Fibroblast of lung (primary cell): ENCODE data around the gene PLPPR2. TPM values are rescaled to one million over a fixed set of nuclear protein-coding genes. Genes with fewer than 3 reads are reported as not detected.

Experiments used
- DNase-seq, 2 donors: peaks; one replicate each; pipeline versions ENCODE4 v3.0.0 to v3.0.0-alpha.2; 2010; ENCODE audit warnings: low read depth in 2 of 2
- H2AFZ ChIP-seq: 2 replicates; pipeline ENCODE4 v1.5.1; 2012; ENCODE audit warnings: low read length, control low read depth, inconsistent platforms
- H3K27ac ChIP-seq: 2 replicates; pipeline ENCODE4 v1.5.1; 2011; ENCODE audit warnings: low read length, control low read depth; ENCODE audit not compliant: insufficient read depth
- H3K27me3 ChIP-seq: 2 replicates; pipeline ENCODE4 v1.5.1; 2011; ENCODE audit warnings: mild to moderate bottlenecking, low read length; ENCODE audit not compliant: control insufficient read depth, insufficient read depth
- H3K36me3 ChIP-seq: 2 replicates; pipeline ENCODE4 v1.5.1; 2011; ENCODE audit warnings: low read length; ENCODE audit not compliant: control insufficient read depth, insufficient read depth
- H3K4me1 ChIP-seq: 2 replicates; pipeline ENCODE4 v1.5.1; 2011; ENCODE audit warnings: low read length; ENCODE audit not compliant: control insufficient read depth, insufficient read depth; ENCODE audit errors: extremely low read depth
- H3K4me2 ChIP-seq: 2 replicates; pipeline ENCODE4 v1.5.1; 2011; ENCODE audit warnings: low read length, control low read depth; ENCODE audit not compliant: insufficient read depth; ENCODE audit errors: extremely low read depth
- H3K4me3 ChIP-seq, 4 experiments: fragments of 200-600 bp in 1 of 4; sonication (generic) in 1 of 4; replicated peaks in 1 of 4; 2 replicates each; pipeline ENCODE4 v1.5.1; 2011 to 2016; ENCODE audit warnings: low read length in 4 of 4, low read depth in 3 of 4, mild to moderate bottlenecking in 3 of 4, control low read depth in 2 of 4, inconsistent platforms in 1 of 4, mixed read lengths in 1 of 4; ENCODE audit not compliant: insufficient read depth in 1 of 4; ENCODE audit errors: control extremely low read depth in 1 of 4
- H3K79me2 ChIP-seq: 2 replicates; pipeline ENCODE4 v1.5.1; 2012; ENCODE audit warnings: mild to moderate bottlenecking, low read length, inconsistent platforms; ENCODE audit not compliant: control insufficient read depth, insufficient read depth
- H3K9ac ChIP-seq: 2 replicates; pipeline ENCODE4 v1.5.1; 2011; ENCODE audit warnings: mild to moderate bottlenecking, low read length, control low read depth; ENCODE audit not compliant: insufficient read depth
- H3K9me3 ChIP-seq: 2 replicates; pipeline ENCODE4 v1.5.1; 2012; ENCODE audit warnings: low read depth, low read length; ENCODE audit not compliant: control insufficient read depth, insufficient read depth
- H4K20me1 ChIP-seq: 2 replicates; pipeline ENCODE4 v1.5.1; 2011; ENCODE audit warnings: low read length; ENCODE audit not compliant: control insufficient read depth, insufficient read depth; ENCODE audit errors: extremely low read depth
- EZH2 ChIP-seq: IDR thresholded peaks from 2 replicates; pipeline ENCODE4 v1.5.1; 2012; ENCODE audit warnings: low read length, control low read depth, mild to moderate bottlenecking; ENCODE audit errors: missing control alignments
- polyA plus RNA-seq, 2 donors: library from polyadenylated mRNA; depleted of rRNA in 1 of 2; stranded (reverse) in 1 of 2; unstranded in 1 of 2; fragments of >200 nt; gene quantifications; 2 replicates each; pipeline ENCODE4 v1.2.1, GENCODE V29; 2011 to 2012; ENCODE audit warnings: missing spikeins in 1 of 2
- total RNA-seq: library from RNA; depleted of rRNA; stranded (reverse); fragments of >200 nt; gene quantifications from 2 replicates; pipeline ENCODE4 v1.2.1, GENCODE V29; 2014
- TF ChIP-seq, protein P1 (sequence below), 2 donors: IDR thresholded peaks in 1 of 2; conservative IDR thresholded peaks in 1 of 2; 1 replicate in 1 of 2; 2 replicates in 1 of 2; pipeline ENCODE4 v1.5.1; 2011 to 2012; ENCODE audit warnings: low read length in 2 of 2, control low read depth in 1 of 2, inconsistent platforms in 1 of 2, low read depth in 1 of 2, mild to moderate bottlenecking in 1 of 2

The PLPPR2 gene
- total and polyA plus RNA-seq, 2 donors (not counting 1 experiment from before 2014, with no cell fraction given): 13.0 to 21.2 TPM

DNA sequence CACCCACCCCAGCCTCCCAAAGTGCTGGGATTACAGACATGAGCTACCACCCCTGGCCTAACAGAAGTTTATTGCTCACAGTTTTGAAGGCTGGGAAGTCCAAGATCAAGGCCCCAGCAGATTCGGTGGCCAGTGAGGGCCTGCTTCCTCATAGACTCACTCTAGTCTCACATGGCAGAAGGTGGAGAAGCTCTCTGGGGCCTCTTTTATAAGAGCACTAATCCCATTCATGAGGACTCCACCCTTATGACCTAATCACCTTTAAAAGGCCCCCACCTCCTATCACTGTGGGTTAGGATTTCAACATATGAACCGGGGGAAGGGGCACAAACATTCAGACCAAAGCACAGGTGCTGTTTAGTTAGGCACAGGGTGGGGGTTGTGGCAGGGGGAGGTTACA lies 12.3 kb downstream of the PLPPR2 start:
- H3K9ac ChIP-seq: no peak overlapping the region
- DNase-seq: no peak
- no peak overlapping the region for H3K4me3 ChIP-seq
- no peaks in the 10 kb centered on the region for H3K4me1 ChIP-seq
- no peaks in the 10 kb centered on the region for H3K36me3 ChIP-seq
- H3K9me3 ChIP-seq: no peaks in the 10 kb centered on the region
- no peak overlapping the region for H3K4me2 ChIP-seq
- TF ChIP-seq, protein P1, sequence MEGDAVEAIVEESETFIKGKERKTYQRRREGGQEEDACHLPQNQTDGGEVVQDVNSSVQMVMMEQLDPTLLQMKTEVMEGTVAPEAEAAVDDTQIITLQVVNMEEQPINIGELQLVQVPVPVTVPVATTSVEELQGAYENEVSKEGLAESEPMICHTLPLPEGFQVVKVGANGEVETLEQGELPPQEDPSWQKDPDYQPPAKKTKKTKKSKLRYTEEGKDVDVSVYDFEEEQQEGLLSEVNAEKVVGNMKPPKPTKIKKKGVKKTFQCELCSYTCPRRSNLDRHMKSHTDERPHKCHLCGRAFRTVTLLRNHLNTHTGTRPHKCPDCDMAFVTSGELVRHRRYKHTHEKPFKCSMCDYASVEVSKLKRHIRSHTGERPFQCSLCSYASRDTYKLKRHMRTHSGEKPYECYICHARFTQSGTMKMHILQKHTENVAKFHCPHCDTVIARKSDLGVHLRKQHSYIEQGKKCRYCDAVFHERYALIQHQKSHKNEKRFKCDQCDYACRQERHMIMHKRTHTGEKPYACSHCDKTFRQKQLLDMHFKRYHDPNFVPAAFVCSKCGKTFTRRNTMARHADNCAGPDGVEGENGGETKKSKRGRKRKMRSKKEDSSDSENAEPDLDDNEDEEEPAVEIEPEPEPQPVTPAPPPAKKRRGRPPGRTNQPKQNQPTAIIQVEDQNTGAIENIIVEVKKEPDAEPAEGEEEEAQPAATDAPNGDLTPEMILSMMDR (conservative IDR thresholded peaks at IDR 0.05 in 1 of 2, IDR thresholded peaks at IDR 0.05 in 1 of 2; ENCODE audit: low read depth in 1 of 2, low read length in 2 of 2): no peak
- no peak for TF ChIP-seq EZH2
- H4K20me1 ChIP-seq: no peaks in the 10 kb centered on the region
- H3K79me2 ChIP-seq: no peaks in the 10 kb centered on the region
- H2AFZ ChIP-seq: no peak overlapping the region
- H3K27ac ChIP-seq: no peak overlapping the region
- H3K27me3 ChIP-seq: no peaks in the 10 kb centered on the region

DNA sequence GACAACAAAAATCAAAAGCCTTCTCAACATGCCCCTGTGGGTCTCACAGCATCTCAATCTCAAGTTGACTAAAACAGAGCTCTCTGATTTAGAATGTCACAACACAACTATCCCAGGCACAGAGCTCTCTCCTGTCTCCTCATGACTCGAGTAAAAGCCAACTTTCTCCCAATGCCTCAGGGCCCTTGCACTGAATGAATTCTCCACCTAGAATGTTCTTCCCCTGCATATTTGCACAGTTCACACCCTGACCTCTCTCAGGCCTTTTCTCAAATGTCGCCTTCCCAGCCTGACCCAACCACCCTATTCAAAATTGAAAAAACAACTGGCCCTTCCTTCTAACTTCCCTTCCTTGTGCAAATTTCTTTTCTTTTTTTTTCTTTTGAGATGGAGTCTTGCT lies 15.5 kb downstream of the PLPPR2 start:
- Histone ChIP-seq H3K79me2 (peaks cover 1% of the 10 kb centered on the region), H4K20me1 (no peaks in the 10 kb centered on the region), H2AFZ (no peak overlapping the region), H3K9me3 (no peaks in the 10 kb centered on the region), H3K4me1 (peaks cover 4% of the 10 kb centered on the region), H3K4me2 (no peak overlapping the region), H3K9ac (no peak overlapping the region), H3K27me3 (no peaks in the 10 kb centered on the region), H3K4me3 (no peak overlapping the region), H3K27ac (no peak overlapping the region), H3K36me3 (no peaks in the 10 kb centered on the region)
- DNase-seq: no peak
- TF ChIP-seq EZH2: no peak
- TF ChIP-seq, protein P1 (conservative IDR thresholded peaks at IDR 0.05 in 1 of 2, IDR thresholded peaks at IDR 0.05 in 1 of 2; ENCODE audit: low read depth in 1 of 2, low read length in 2 of 2): no peak

DNA sequence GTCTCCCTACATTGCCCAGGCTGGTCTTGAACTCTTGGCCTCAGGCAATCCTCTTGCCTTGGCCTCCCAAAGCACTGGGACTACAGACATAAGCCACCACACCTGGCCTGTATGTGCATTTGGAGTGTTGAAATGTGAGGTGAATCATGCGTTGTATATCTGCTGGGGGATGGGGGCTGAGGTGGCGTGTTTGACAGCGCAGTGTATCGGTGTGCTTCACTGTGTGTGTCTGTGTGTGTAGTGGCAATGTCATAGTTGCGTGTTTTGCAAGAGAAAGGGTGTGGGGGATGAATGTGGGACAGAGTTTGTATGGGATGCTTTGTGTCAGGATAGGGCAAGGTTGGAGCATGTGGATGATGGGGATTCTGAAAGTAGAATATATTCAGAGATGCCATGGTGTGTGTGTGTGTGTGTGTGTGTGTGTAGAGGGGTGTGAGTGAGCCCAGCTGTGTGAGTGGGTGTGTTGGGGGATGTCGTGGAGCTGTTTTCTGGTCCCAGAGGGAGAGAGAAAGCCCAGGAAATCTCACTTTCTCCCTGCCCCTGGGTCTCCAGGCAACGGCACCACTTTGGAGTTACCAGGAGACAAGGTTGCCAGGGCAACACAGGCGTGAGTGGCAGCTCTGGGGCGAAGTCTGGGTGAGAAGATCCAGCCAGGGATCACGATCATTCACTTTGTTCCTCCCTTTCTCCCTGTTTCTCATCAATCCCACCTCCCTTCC lies 18.1 kb downstream of the PLPPR2 start:
- Histone ChIP-seq H3K27ac (no peak overlapping the region), H3K27me3 (no peaks in the 10 kb centered on the region), H3K4me1 (peaks cover 25% of the 10 kb centered on the region), H3K9ac (no peak overlapping the region), H2AFZ (no peak overlapping the region), H3K9me3 (no peaks in the 10 kb centered on the region), H3K4me2 (no peak overlapping the region), H3K79me2 (peaks cover 3% of the 10 kb centered on the region), H3K36me3 (no peaks in the 10 kb centered on the region), H4K20me1 (no peaks in the 10 kb centered on the region), H3K4me3 (no peak overlapping the region)
- peak in 1 of 2 donors; percentile 36 for DNase-seq
- TF ChIP-seq, protein P1 (conservative IDR thresholded peaks at IDR 0.05 in 1 of 2, IDR thresholded peaks at IDR 0.05 in 1 of 2; ENCODE audit: low read depth in 1 of 2, low read length in 2 of 2): no peak
- TF ChIP-seq EZH2: no peak
